ENCODE data around the gene TVP23B.
"Not testable (repeated sequence)": the region's sequence is repeated elsewhere in the genome, so short reads cannot be mapped to it uniquely, and the experiment has no call there.

DNA sequence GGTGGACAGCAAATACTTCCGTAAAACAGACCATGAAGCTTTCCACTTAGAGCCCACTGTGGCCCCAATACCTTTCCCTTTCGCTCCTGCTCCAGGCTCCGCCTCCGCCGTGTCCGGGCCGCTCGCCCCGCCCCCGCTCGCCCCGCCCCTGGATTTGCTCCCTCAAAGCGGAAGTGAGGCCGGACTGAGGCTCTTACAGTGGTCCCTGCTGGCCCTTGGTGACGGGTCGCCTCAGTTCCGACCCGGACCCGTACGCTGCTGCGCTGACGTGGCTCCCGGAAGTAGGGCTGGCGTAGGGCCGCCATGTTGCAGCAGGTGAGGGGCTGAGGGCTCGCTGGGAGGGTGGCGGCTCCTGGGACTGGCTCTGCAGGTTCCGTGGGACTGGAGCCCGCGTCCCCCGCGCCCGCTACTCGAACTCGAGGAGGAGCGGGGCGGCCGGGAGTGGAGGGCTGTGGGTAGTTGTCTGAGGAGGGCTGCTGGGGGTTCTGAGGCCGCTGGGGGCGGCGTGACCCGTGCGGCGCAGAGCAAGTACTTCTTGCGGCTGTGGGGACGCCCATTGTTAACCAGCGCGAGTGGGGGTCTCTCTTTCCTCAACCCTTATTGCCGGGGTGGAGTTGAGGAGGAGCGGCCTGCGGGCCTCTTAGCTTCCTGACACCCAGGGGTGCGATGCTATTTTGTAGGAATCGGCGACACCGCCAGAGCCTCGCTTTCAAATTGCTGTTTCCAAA lies at the start of gene TVP23B:
- TF ChIP-seq, protein P1, sequence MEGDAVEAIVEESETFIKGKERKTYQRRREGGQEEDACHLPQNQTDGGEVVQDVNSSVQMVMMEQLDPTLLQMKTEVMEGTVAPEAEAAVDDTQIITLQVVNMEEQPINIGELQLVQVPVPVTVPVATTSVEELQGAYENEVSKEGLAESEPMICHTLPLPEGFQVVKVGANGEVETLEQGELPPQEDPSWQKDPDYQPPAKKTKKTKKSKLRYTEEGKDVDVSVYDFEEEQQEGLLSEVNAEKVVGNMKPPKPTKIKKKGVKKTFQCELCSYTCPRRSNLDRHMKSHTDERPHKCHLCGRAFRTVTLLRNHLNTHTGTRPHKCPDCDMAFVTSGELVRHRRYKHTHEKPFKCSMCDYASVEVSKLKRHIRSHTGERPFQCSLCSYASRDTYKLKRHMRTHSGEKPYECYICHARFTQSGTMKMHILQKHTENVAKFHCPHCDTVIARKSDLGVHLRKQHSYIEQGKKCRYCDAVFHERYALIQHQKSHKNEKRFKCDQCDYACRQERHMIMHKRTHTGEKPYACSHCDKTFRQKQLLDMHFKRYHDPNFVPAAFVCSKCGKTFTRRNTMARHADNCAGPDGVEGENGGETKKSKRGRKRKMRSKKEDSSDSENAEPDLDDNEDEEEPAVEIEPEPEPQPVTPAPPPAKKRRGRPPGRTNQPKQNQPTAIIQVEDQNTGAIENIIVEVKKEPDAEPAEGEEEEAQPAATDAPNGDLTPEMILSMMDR (conservative IDR thresholded peaks at IDR 0.05; ENCODE audit: low read length) = not testable (repeated sequence)
- not testable (repeated sequence) for TF ChIP-seq EZH2phosphoT487 (IDR thresholded peaks at IDR 0.05; ENCODE audit: borderline replicate concordance)

All from Loucy (cell line).